K562 (cell line): ENCODE data around the gene VGF. TPM values are rescaled to one million over a fixed set of nuclear protein-coding genes. Genes with fewer than 3 reads are reported as not detected.

Source experiments
- ARID3B ChIP-seq: fragments of 250-450 bp; sonication (Bioruptor Pico); IDR thresholded peaks from 2 replicates; pipeline ENCODE4 v1.4.0; 2020; ENCODE audit warnings: borderline replicate concordance
- FOXM1 ChIP-seq, 2 experiments: fragments of 450-650 bp in 1 of 2; sonication (generic) in 1 of 2; formaldehyde crosslinking in 1 of 2; IDR thresholded peaks; 2 replicates each; pipeline versions ENCODE4 v1.6.1 to v1.9.0; 2017 to 2022; ENCODE audit warnings: low read depth in 2 of 2, mild to moderate bottlenecking in 2 of 2, missing genetic modification reagents in 1 of 2, moderate library complexity in 1 of 2
- IFI16 ChIP-seq: fragments of 250-450 bp; sonication (Bioruptor Pico); IDR thresholded peaks from 2 replicates; pipeline ENCODE4 v2.1.2; 2022; ENCODE audit warnings: mild to moderate bottlenecking, inconsistent platforms
- KAT7 ChIP-seq: sonication (generic); formaldehyde crosslinking; IDR thresholded peaks from 2 replicates; pipeline ENCODE4 v1.8.0; 2022; ENCODE audit warnings: missing genetic modification reagents, mild to moderate bottlenecking, borderline replicate concordance
- KLF6 ChIP-seq: fragments of 250-450 bp; sonication (Bioruptor Pico); IDR thresholded peaks from 2 replicates; pipeline ENCODE4 v1.4.0; 2020; ENCODE audit warnings: mild to moderate bottlenecking, moderate library complexity, borderline replicate concordance
- NR0B1 ChIP-seq: fragments of 450-650 bp; IDR thresholded peaks from one replicate; pipeline ENCODE4 v1.6.1; 2018; ENCODE audit warnings: mild to moderate bottlenecking, moderate library complexity; ENCODE audit not compliant: partially characterized antibody
- PKNOX1 ChIP-seq: fragments of 450-650 bp; IDR thresholded peaks from 2 replicates; pipeline ENCODE4 v1.6.1; 2016
- RBBP5 ChIP-seq: fragments of 200-600 bp; sonication (generic); IDR thresholded peaks from 2 replicates; pipeline ENCODE4 v1.6.1; 2012; ENCODE audit warnings: borderline replicate concordance, mild to moderate bottlenecking, low read length, control low read depth, inconsistent platforms; ENCODE audit not compliant: insufficient read depth, poor library complexity, severe bottlenecking
- SMAD4 ChIP-seq: fragments of 250-450 bp; sonication (Bioruptor Pico); conservative IDR thresholded peaks from 2 replicates; pipeline ENCODE4 v1.8.0; 2021; ENCODE audit warnings: inconsistent platforms, mild to moderate bottlenecking, moderate library complexity
- SREBF1 ChIP-seq: fragments of 150-350 bp; IDR thresholded peaks from 2 replicates; pipeline ENCODE4 v1.6.1; 2014; ENCODE audit warnings: antibody characterized with exemption, low read depth, low read length, borderline replicate concordance
- SRF ChIP-seq, 2 experiments: fragments of 250-450, 450-650 bp in 1 of 2; sonication (Bioruptor Pico) in 1 of 2; sonication (generic) in 1 of 2; formaldehyde crosslinking; IDR thresholded peaks; 2 replicates each; pipeline versions ENCODE4 v1.5.0 to v1.5.1; 2020 to 2022; ENCODE audit warnings: mild to moderate bottlenecking in 1 of 2, missing genetic modification reagents in 1 of 2
- TAF7 ChIP-seq: fragments of 450-650 bp; IDR thresholded peaks from 2 replicates; pipeline ENCODE4 v1.6.1; 2016; ENCODE audit warnings: missing genetic modification characterization, missing compliant biosample characterization
- TARDBP ChIP-seq: fragments of 450-650 bp; IDR thresholded peaks from 2 replicates; pipeline ENCODE4 v1.6.1; 2016
- USF2 ChIP-seq: sonication (generic); formaldehyde crosslinking; IDR thresholded peaks from 2 replicates; pipeline ENCODE4 v1.5.0; 2020; ENCODE audit warnings: missing genetic modification reagents
- ZBTB49 ChIP-seq: sonication (generic); formaldehyde crosslinking; IDR thresholded peaks from 2 replicates; pipeline ENCODE4 v1.8.0; 2022; ENCODE audit warnings: missing genetic modification reagents, mild to moderate bottlenecking, borderline replicate concordance
- ZNF436 ChIP-seq: fragments of 250-450, 450-650 bp; sonication (Bioruptor Pico); formaldehyde crosslinking; IDR thresholded peaks from 2 replicates; pipeline ENCODE4 v1.7.0; 2020; ENCODE audit warnings: mild to moderate bottlenecking
- ZNF511 ChIP-seq: sonication (generic); formaldehyde crosslinking; IDR thresholded peaks from 2 replicates; pipeline ENCODE4 v1.8.0; 2022; ENCODE audit warnings: mild to moderate bottlenecking, missing genetic modification reagents
- polyA plus RNA-seq, 8 experiments: library from polyadenylated mRNA; depleted of rRNA in 4 of 8; stranded (reverse) in 5 of 8; unstranded in 3 of 8; fragments of >200 nt; fragmentation: Nextera tagmentation in 2 of 8; fragmentation: Illumina TruSeq in 1 of 8; extraction: Ambion mirVana in 2 of 8; extraction: Trizol in 1 of 8; gene quantifications; 2 replicates each; pipeline versions ENCODE4 v1.2.1 to v1.2.3, GENCODE V29; 2011 to 2014; ENCODE audit warnings: inconsistent platforms in 1 of 8, missing spikeins in 1 of 8
- total RNA-seq, 7 experiments: library from RNA; depleted of rRNA in 6 of 7; stranded (reverse); fragments of >200 nt in 6 of 7; fragmentation: Illumina TruSeq in 2 of 7; extraction: Trizol in 2 of 7; gene quantifications; 2 replicates each; pipeline versions ENCODE4 v1.2.1 to v1.2.3, GENCODE V29; 2011 to 2021; ENCODE audit warnings: low replicate concordance in 1 of 7

The VGF gene
- total and polyA plus RNA-seq, 9 of the 15 experiments (the other 6 are each of a cell fraction or from before 2014, with no cell fraction given), result 0.03 to 5.7 (median 0.34) TPM

- TF ChIP-seq SRF (CRISPR knock-in tag; IDR thresholded peaks at IDR 0.05), result peak in 1 of 2 experiments; percentile 96; a peak in 2 of 4 replicates
- TF ChIP-seq SMAD4 (CRISPR knock-in tag), result peak; percentile 80; the same call in 1 of the 2 replicates
- peak; percentile 94; the same call in 1 of the 2 replicates for TF ChIP-seq ZBTB49 (CRISPR knock-in tag)
- TF ChIP-seq USF2, result peak; percentile 100
- no peak for TF ChIP-seq IFI16
- TF ChIP-seq NR0B1, result no peak
- peak; percentile 56 for TF ChIP-seq PKNOX1
- TF ChIP-seq ARID3B (CRISPR knock-in tag), result no peak
- TF ChIP-seq FOXM1 (IDR thresholded peaks at IDR 0.05; ENCODE audit: low read depth), result no peak
- peak; percentile 99 for TF ChIP-seq FOXM1 (CRISPR knock-in tag; IDR thresholded peaks at IDR 0.05; ENCODE audit: low read depth)
- no peak; the same call in none of the 2 replicates for TF ChIP-seq SREBF1
- no peak; the same call in 1 of the 2 replicates for TF ChIP-seq KLF6 (CRISPR knock-in tag)
- no peak for TF ChIP-seq RBBP5
- TF ChIP-seq KAT7 (CRISPR knock-in tag), result peak; percentile 86; the same call in 1 of the 2 replicates
- TF ChIP-seq TAF7 (tag), result no peak
- no peak for TF ChIP-seq ZNF436 (CRISPR knock-in tag)
- no peak for TF ChIP-seq TARDBP
- TF ChIP-seq ZNF511 (CRISPR knock-in tag), result peak; percentile 99
These were observed at the start of gene VGF (continued) for GRCh38 chr7:101165075-101165957.
